ENCODE measurements around the gene RNF213.

GRCh38 chr17:80419255-80419654, 158.6 kb downstream of the RNF213 start:
- TF ChIP-seq EP300 (IDR thresholded peaks at IDR 0.05; ENCODE audit: low read depth) (no peak), CTCF (IDR thresholded peaks at IDR 0.05) (no peak)
